CD4-positive, CD25-positive, alpha-beta regulatory T cell (primary cell): ENCODE data around the gene MYMX. TPM values are rescaled to one million over a fixed set of nuclear protein-coding genes. Genes with fewer than 3 reads are reported as not detected.

ENCODE experiments used
- ATAC-seq, 2 donors: fragments of 150-1000 bp; cut with Tn5 transposase; one replicate each; pipeline ENCODE4 v1.10.0; 2021; ENCODE audit warnings: low read depth in 2 of 2, moderate number of reproducible peaks in 2 of 2, moderate library complexity in 1 of 2
- DNase-seq, 3 donors: peaks; one replicate each; pipeline versions ENCODE4 v3.0.0 to v3.0.0-alpha.2; 2012 to 2022; ENCODE audit warnings: mixed read lengths in 1 of 3
- H3K27ac ChIP-seq: one replicate; pipeline ENCODE4 v1.7.0; 2013; ENCODE audit warnings: mild to moderate bottlenecking, low read length; ENCODE audit not compliant: insufficient read depth, poor library complexity, severe bottlenecking
- H3K27me3 ChIP-seq: one replicate; pipeline ENCODE4 v1.7.0; 2013; ENCODE audit warnings: low read length; ENCODE audit not compliant: control insufficient read depth, insufficient read depth
- H3K36me3 ChIP-seq: one replicate; pipeline ENCODE4 v1.7.0; 2013; ENCODE audit warnings: mild to moderate bottlenecking, low read length, moderate library complexity; ENCODE audit not compliant: control insufficient read depth, insufficient read depth
- H3K4me1 ChIP-seq: 2 replicates; pipeline ENCODE4 v1.7.0; 2013; ENCODE audit warnings: mild to moderate bottlenecking, low read length; ENCODE audit not compliant: insufficient read depth, control insufficient read depth, poor library complexity, severe bottlenecking
- H3K4me3 ChIP-seq: one replicate; pipeline ENCODE4 v1.7.0; 2013; ENCODE audit warnings: low read depth, mild to moderate bottlenecking, low read length, moderate library complexity
- H3K9me3 ChIP-seq, 2 experiments: 1 replicate in 1 of 2; 2 replicates in 1 of 2; pipeline ENCODE4 v1.7.0; 2013; ENCODE audit warnings: low read length in 2 of 2, mild to moderate bottlenecking in 1 of 2, moderate library complexity in 1 of 2; ENCODE audit not compliant: control insufficient read depth in 2 of 2
- H3K27ac Mint-ChIP-seq, 3 donors: one replicate each; pipeline ENCODE4 v1.8.0; 2020 to 2022; ENCODE audit warnings: mild to moderate bottlenecking in 3 of 3, mixed read lengths in 3 of 3, moderate library complexity in 2 of 3
- H3K27me3 Mint-ChIP-seq: one replicate; pipeline ENCODE4 v1.8.0; 2022; ENCODE audit warnings: mild to moderate bottlenecking, mixed read lengths
- H3K36me3 Mint-ChIP-seq: one replicate; pipeline ENCODE4 v1.8.0; 2020; ENCODE audit warnings: mixed read lengths
- H3K4me1 Mint-ChIP-seq, 4 donors: one replicate each; pipeline ENCODE4 v1.8.0; 2020 to 2022; ENCODE audit warnings: mixed read lengths in 4 of 4, mild to moderate bottlenecking in 1 of 4
- H3K4me3 Mint-ChIP-seq, 4 donors: one replicate each; pipeline ENCODE4 v1.8.0; 2020 to 2022; ENCODE audit warnings: mild to moderate bottlenecking in 4 of 4, mixed read lengths in 4 of 4, moderate library complexity in 3 of 4
- H3K9me3 Mint-ChIP-seq, 7 donors: one replicate each; pipeline ENCODE4 v1.8.0; 2020 to 2022; ENCODE audit warnings: mixed read lengths in 7 of 7, mild to moderate bottlenecking in 3 of 7, moderate library complexity in 2 of 7
- polyA plus RNA-seq, 4 donors: library from polyadenylated mRNA; unstranded; fragments of 300-500 nt; fragmentation: Illumina TruSeq; gene quantifications; one replicate each; pipeline ENCODE4 v1.2.3, GENCODE V29; 2021
- total RNA-seq: library from RNA; stranded (reverse); gene quantifications from one replicate; pipeline ENCODE4 v1.2.3, GENCODE V29; 2022

MYMX gene
- total RNA-seq (not detected), polyA plus RNA-seq (not detected)

- Mint-ChIP-seq H3K9me3 (peaks cover 0 to 2% (median 0%) of the 10 kb centered on the region in 7 donors), H3K36me3 (no peaks in the 10 kb centered on the region), H3K4me3 (peak within 1 kb of the TSS in 1 of 4 donors; percentile 67), H3K27ac (no peak within 1 kb of the TSS), H3K27me3 (peaks cover 6% of the 10 kb centered on the region), H3K4me1 (peaks cover 0 to 23% (median 6%) of the 10 kb centered on the region in 4 donors)
- Histone ChIP-seq H3K9me3 (no peaks in the 10 kb centered on the region), H3K27ac (no peak within 1 kb of the TSS), H3K36me3 (no peaks in the 10 kb centered on the region), H3K4me3 (no peak within 1 kb of the TSS), H3K4me1 (peaks cover 12% of the 10 kb centered on the region), H3K27me3 (no peaks in the 10 kb centered on the region)
- no peak for DNase-seq
- no peak for ATAC-seq
Observed at GRCh38 chr6:44216677-44217331, at the start of gene MYMX. Gene MYMX (plus strand): TSS chr6:44216926. CDS start chr6:44217472, 546 bp downstream.

GRCh38 chr6:44167567-44167966 lies 49.2 kb upstream of the MYMX start:
- Mint-ChIP-seq H3K9me3 (peaks cover 0 to 2% (median 0%) of the 10 kb centered on the region in 7 donors), H3K27me3 (peaks cover 36% of the 10 kb centered on the region), H3K4me1 (peaks cover 0 to under 1% (median under 1%) of the 10 kb centered on the region in 4 donors), H3K4me3 (no peak overlapping the region), H3K36me3 (no peaks in the 10 kb centered on the region), H3K27ac (no peak overlapping the region)
- Histone ChIP-seq H3K4me3 (no peak overlapping the region), H3K27me3 (no peaks in the 10 kb centered on the region), H3K36me3 (no peaks in the 10 kb centered on the region), H3K4me1 (no peaks in the 10 kb centered on the region), H3K9me3 (no peaks in the 10 kb centered on the region), H3K27ac (no peak overlapping the region)
- ATAC-seq (no peak), DNase-seq (no peak)

GRCh38 chr6:44169154-44169553 lies 47.6 kb upstream of the MYMX start:
- Histone ChIP-seq H3K4me3 (no peak overlapping the region), H3K27ac (no peak overlapping the region), H3K9me3 (no peaks in the 10 kb centered on the region), H3K4me1 (peaks cover 4% of the 10 kb centered on the region), H3K27me3 (no peaks in the 10 kb centered on the region), H3K36me3 (no peaks in the 10 kb centered on the region)
- peaks cover 31% of the 10 kb centered on the region for H3K27me3 Mint-ChIP-seq
- DNase-seq: no peak
- ATAC-seq: no peak
- peaks cover 0 to 6% (median 3%) of the 10 kb centered on the region in 4 donors for H3K4me1 Mint-ChIP-seq
- no peak overlapping the region for H3K4me3 Mint-ChIP-seq
- no peaks in the 10 kb centered on the region for H3K36me3 Mint-ChIP-seq
- H3K27ac Mint-ChIP-seq: no peak overlapping the region
- peaks cover 0 to 2% (median 0%) of the 10 kb centered on the region in 7 donors for H3K9me3 Mint-ChIP-seq

- Mint-ChIP-seq H3K36me3 (no peaks in the 10 kb centered on the region), H3K27me3 (peaks cover 30% of the 10 kb centered on the region), H3K9me3 (peaks cover 0 to 2% (median 0%) of the 10 kb centered on the region in 7 donors), H3K4me3 (no peak overlapping the region), H3K4me1 (peaks cover 0 to 6% (median 3%) of the 10 kb centered on the region in 4 donors), H3K27ac (no peak overlapping the region)
- Histone ChIP-seq H3K27me3 (no peaks in the 10 kb centered on the region), H3K4me1 (peaks cover 4% of the 10 kb centered on the region), H3K4me3 (no peak overlapping the region), H3K9me3 (no peaks in the 10 kb centered on the region), H3K36me3 (no peaks in the 10 kb centered on the region), H3K27ac (no peak overlapping the region)
- no peak for ATAC-seq
- DNase-seq: no peak
Observed at GRCh38 chr6:44169886-44170570, 46.7 kb upstream of the MYMX start.

GRCh38 chr6:44171899-44172546 lies 44.7 kb upstream of the MYMX start:
- H3K4me3 Mint-ChIP-seq: no peak overlapping the region

GRCh38 chr6:44172731-44173500 lies 43.8 kb upstream of the MYMX start:
- peak; percentile 61 to 71 (median 67) for DNase-seq
- Histone ChIP-seq H3K27ac (no peak overlapping the region), H3K4me3 (no peak overlapping the region), H3K36me3 (no peaks in the 10 kb centered on the region), H3K9me3 (no peaks in the 10 kb centered on the region), H3K4me1 (peaks cover 4% of the 10 kb centered on the region), H3K27me3 (no peaks in the 10 kb centered on the region)
- peaks cover 0 to 2% (median 0%) of the 10 kb centered on the region in 7 donors for H3K9me3 Mint-ChIP-seq
- H3K4me1 Mint-ChIP-seq: peaks cover 0 to 16% (median 7%) of the 10 kb centered on the region in 4 donors
- peak; percentile 79 to 88 for ATAC-seq
- peak overlapping the region in 1 of 3 donors; percentile 71 for H3K27ac Mint-ChIP-seq
- no peaks in the 10 kb centered on the region for H3K36me3 Mint-ChIP-seq
- peak overlapping the region in 1 of 4 donors; percentile 38 for H3K4me3 Mint-ChIP-seq
- H3K27me3 Mint-ChIP-seq: peaks cover 12% of the 10 kb centered on the region

More at GRCh38 chr6:44171899-44172546, 44.7 kb upstream of the MYMX start:
- Histone ChIP-seq H3K9me3 (no peaks in the 10 kb centered on the region), H3K27ac (no peak overlapping the region), H3K27me3 (no peaks in the 10 kb centered on the region), H3K4me3 (no peak overlapping the region), H3K36me3 (no peaks in the 10 kb centered on the region), H3K4me1 (peaks cover 4% of the 10 kb centered on the region)
- ATAC-seq (no peak), DNase-seq (no peak)
- H3K4me1 Mint-ChIP-seq: peaks cover 0 to 10% (median 5%) of the 10 kb centered on the region in 4 donors
- no peaks in the 10 kb centered on the region for H3K36me3 Mint-ChIP-seq
- peaks cover 16% of the 10 kb centered on the region for H3K27me3 Mint-ChIP-seq
- peak overlapping the region in 1 of 3 donors; percentile 53 for H3K27ac Mint-ChIP-seq
- H3K9me3 Mint-ChIP-seq: peaks cover 0 to 2% (median 0%) of the 10 kb centered on the region in 7 donors

GRCh38 chr6:44176130-44176761 lies 40.5 kb upstream of the MYMX start:
- Histone ChIP-seq H3K4me3 (no peak overlapping the region), H3K27ac (no peak overlapping the region), H3K9me3 (no peaks in the 10 kb centered on the region), H3K4me1 (peaks cover 4% of the 10 kb centered on the region), H3K36me3 (no peaks in the 10 kb centered on the region), H3K27me3 (no peaks in the 10 kb centered on the region)
- Mint-ChIP-seq H3K4me1 (peaks cover 0 to 16% (median 7%) of the 10 kb centered on the region in 4 donors), H3K9me3 (no peaks in the 10 kb centered on the region), H3K36me3 (no peaks in the 10 kb centered on the region), H3K27me3 (no peaks in the 10 kb centered on the region), H3K27ac (no peak overlapping the region), H3K4me3 (no peak overlapping the region)
- ATAC-seq (no peak), DNase-seq (no peak)
